A204.1 (cell line): ENCODE measurements around the gene MIGA2.
"Not testable (repeated sequence)": the region's sequence is repeated elsewhere in the genome, so short reads cannot be mapped to it uniquely, and the experiment has no call there.

ENCODE experiments used
- FAIRE-seq: peaks from 2 replicates; lab custom pipeline; 2012; peaks lifted over from hg19 to GRCh38; lab: Jason Lieb, UNC

Gene MIGA2

GRCh38 chr9:129011170-129011569 lies 25.3 kb upstream of the MIGA2 start:
- no peak for FAIRE-seq

- FAIRE-seq, result no peak
These were observed 24.7 kb upstream of the MIGA2 start for GRCh38 chr9:129011761-129012181.

GRCh38 chr9:129012343-129012742 lies 24.1 kb upstream of the MIGA2 start:
- no peak for FAIRE-seq

DNA sequence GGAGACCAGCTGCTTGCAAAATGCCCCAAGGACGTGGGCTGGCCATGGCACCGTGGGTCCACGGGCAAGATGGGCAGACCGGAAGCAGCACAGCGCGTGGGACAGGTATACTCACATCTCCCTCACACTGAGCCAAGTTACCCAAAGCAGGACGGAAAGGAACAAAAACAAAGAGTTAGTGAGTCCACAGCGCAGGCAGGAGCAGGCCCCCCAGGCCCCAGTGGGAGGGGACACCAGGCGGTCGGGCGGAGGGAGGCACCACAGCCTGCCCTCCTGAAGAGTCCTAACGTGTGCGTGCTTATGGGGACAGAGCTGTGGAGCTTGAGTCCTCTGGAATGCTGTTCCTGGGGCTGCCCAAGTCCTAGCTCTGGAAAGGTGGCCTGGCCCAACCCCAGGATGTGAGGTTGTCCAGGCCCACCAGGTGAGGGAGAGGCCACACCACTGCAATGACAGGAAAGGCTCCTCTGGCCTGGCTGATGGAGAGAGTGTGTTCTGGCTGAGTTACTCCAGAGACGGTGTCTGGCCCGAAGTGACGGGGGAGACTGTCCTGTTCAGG lies 23.5 kb upstream of the MIGA2 start:
- FAIRE-seq, result no peak

DNA sequence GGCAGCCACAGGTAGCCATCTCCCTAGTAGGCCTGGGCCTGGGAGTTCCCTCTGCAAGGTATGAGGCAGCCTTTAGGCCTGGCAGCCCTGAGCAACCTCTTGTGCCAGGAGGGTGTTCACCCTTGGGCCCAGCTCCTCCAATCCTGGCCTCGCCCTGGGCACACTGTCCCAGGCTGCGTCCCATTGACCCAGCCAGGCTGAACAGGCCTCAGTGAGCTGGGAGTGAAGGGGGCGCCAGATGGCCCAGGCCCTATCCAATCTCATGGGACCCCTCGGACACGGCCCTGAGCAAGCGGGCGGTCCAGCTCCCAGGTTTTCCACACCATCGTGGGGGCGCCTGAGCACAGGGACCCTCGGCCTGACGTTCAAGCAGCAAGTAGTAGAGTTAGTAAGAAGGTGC lies 22.8 kb upstream of the MIGA2 start:
- no peak for FAIRE-seq

- no peak for FAIRE-seq
These were observed 22.3 kb upstream of the MIGA2 start for GRCh38 chr9:129014124-129014523.

- FAIRE-seq, result no peak
These were observed 21.8 kb upstream of the MIGA2 start for GRCh38 chr9:129014608-129015007.

- no peak for FAIRE-seq
These were observed 15.3 kb upstream of the MIGA2 start for GRCh38 chr9:129021091-129021490.

DNA sequence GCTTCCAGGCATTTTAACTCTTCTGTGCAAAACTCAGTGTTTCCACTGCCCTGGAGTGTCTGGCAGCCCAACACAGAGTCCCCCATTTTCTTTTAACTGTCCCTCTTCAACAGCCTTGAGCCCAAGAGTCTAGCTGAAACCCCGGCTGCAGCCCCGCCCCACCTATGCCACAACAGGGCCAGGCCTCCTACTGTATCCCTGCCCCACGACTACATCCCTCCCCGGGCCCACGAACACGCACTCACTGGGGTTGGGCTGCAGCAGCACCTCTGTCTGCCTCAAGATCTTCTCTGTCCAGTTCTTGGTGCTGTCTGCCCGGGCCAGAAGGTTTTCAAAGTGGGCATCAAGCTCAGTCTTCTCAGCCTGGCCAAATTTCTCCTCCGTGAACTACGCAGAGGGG lies 14.4 kb upstream of the MIGA2 start:
- no peak for FAIRE-seq

DNA sequence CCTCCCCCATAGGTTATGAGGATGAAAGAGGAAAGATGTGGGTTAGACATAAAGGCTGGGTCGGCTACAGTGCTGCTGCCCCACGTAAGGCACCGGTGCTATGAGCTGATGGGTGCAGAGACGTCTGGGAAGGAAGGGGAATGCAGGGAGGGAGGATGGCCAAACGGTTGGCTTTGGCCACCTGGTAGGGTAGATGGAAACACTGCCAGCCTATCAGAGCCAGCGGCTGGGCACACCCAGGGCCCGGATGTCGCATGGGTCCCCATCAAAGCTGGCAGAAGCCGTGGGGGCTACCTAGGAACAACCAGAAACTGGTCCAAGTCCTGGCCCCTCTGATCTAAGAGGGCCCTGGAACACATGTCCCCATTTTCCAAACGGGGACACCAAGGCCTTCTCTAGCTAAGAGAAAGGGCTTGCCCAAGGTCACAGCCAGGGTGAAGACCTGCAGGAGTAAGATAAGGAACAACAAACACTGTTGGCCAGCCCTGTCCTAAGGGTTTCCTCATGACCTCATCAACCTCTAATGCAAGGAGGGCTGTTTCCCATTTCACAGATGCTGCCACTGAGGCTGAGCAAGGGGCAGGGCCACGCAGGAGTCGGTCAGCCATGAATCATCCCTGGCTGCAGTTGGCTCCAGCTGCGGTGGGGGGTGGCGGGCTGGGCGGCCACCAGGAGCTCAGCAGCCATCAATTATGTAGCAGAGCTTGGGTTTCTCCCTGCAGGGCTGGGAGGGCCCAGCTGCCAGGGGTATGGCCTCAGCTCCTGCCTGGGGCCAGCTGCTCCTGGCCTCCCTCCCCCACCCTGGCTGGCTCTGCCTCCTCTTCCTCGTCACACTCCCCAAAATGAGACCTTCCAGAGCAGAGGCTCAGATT lies 13.2 kb upstream of the MIGA2 start:
- FAIRE-seq, result no peak

DNA sequence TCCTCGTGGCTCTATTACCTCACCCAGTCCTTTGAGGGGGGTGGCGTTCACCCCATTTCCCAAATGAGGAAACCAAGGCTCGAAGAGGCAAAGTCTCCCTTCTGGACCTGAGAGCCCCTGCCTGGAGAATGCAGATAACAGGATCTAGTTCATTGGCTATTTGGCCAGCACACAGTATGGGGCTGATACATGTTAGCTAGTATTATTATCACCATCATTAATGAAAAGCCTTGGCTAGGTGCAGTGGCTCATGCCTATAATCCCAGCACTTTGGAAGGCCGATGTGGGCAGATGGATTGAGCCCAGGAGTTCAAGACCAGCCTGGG lies 12.6 kb upstream of the MIGA2 start:
- no peak for FAIRE-seq

DNA sequence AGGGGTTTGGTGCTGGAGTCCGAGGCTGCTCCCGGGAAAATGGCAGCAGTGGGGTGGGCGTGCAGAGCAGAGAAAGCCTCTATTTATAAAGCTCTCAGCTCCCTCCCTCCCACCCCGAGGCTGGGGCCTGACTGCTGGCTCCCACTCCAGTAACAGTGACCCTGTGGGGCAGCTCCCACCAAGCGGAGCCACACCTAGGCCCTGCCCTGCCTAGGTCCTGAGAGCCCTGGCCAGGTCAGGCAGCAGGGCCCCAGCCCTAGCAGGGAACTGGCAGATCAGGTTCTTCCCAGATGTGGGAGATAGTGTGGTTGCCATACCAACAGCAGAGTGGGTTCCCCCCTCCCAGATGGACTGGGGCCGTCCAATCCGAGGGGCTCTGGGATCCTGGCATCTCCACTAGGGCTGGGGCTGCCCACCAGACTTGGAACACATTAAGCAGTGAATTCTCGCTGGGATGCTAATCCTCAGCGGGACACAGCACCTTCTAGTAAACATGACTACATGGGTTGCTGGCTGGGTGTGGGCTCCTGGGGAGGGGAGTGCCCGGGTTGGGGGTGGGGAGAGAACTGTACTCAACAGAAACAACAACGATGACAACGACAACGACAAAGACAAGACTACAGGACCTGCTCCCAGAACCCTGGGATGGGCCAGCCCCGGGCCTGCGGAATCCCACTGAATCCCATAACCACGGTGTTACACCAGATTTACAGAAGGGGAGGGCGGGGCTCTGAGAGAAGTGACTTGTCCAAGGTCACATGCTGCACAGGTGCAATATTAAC lies 9.8 kb upstream of the MIGA2 start:
- FAIRE-seq, result no peak

DNA sequence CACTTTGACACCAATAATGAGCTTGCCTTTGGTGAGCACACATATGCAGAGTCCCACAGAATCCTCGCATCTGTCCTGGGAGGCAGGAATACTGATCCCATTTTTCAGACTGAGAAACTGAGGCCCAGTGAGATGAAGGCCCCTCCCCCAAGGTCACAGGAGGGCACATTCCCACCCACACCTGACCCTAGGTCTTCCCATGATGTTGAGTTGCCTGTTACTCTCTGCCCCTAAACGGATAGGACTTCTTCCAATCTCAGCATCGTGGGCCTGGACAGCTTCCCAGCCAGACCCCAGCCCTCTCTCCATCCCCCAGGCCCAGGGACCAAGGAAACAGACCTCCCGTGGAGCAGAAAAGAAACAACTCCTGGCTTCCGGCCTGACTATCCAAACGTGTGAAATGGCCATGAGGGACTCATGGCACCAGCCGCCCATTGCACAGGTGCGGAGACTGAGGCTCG lies 9.2 kb upstream of the MIGA2 start:
- FAIRE-seq, result no peak

GRCh38 chr9:129027685-129028191 lies 8.7 kb upstream of the MIGA2 start:
- FAIRE-seq, result no peak

GRCh38 chr9:129028192-129028966 lies 8.0 kb upstream of the MIGA2 start, which contains the start of gene SH3GLB2:
Gene SH3GLB2 (minus strand): TSS chr9:129028331. CDS start chr9:129028154, 177 bp downstream.
- no peak for FAIRE-seq

- no peak for FAIRE-seq
These were observed 6.2 kb upstream of the MIGA2 start for GRCh38 chr9:129030191-129030590.

- no peak for FAIRE-seq
These were observed 4.9 kb upstream of the MIGA2 start for GRCh38 chr9:129031514-129031913.

DNA sequence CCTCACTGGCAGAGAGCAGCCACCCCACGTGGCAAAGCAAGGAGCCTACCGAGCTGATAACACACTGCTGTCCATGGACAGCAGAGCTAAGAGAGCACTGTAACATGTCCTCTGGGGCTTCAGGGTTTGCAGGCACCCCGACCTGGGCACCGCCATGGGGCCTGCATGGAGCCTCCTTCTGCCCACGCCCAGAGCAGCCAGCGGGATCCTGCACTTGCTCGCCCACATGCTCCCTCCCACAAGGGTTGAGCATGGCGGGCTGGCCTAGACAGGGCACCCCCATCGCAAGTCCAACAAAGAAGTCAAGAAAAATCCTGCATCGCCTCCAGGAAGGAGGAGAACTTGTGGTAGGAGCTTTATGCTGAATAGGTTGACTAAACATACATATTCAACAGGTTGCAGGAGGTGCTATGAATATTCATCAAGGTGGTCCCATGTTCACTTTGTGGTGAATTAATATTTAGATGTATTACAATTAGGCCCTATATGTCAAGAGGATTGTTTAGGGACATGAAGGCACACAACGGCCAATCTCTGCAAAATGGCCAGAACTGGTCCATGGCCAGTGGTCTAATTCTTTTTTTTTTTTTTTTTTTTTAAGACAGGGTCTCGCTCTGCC lies 3.8 kb upstream of the MIGA2 start:
- no peak for FAIRE-seq

DNA sequence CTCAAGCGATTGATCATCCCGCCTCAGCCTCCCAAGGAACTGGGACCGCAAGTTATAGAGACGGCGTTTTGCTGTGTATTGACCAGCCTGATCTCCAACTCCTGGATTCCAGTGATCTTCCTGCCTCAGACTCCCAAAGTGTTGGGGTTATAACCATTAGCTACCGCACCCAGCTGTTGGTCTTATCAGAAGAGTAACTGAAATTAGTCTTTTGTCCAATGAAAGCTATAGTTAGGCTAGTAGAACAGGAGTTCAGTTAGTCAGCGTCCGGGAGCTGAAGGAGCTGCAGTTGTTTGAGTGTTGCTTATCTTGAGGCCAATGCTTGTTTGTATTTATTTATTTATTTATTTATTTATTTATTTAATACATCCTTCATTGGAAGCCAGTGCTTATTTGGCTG lies 3.2 kb upstream of the MIGA2 start:
- no peak for FAIRE-seq

GRCh38 chr9:129035838-129036237 lies 588 bp upstream of the MIGA2 start:
- FAIRE-seq, result not testable (repeated sequence)

DNA sequence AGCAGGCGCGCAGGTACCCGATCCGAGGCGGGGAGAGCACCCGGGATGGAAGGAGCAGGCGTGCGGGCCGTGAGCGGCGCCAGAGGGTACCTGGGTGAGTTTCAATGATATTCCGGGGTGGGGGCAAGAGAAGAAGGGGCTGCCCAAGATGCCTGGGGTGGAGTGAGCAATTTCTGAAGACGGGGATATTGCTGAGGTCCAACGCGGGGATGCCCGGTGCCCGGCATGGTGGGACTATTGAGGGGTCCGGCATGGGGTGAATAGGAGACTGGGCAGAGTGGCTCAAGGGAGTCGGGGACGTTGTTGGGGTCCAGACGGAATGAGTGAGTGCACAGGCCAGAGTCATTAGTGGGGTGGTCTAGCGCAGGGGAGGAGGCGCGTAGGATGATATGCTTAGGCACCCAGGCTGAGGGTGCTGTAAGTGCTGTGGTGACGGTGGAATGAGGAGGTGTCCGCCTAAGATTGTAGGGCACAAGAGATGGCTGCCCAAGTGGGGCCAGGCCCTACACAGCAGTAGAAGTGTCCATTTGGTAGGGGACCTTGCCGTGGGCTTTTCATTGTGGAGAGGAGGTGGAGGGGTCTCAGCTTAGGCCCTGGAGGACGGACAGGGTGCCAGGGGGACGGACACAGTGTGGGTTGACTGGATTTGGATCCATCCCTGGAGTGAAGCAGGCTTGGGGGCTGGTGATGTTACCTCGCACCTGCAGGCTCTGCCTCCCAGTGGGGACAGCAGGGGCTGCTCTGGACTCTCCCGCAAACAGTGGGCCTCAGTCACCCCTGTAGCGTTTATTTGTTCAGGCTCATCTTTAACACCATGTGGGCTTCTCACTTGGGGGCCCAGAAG lies 719 bp downstream of the MIGA2 start:
- no peak for FAIRE-seq
